HG02759 (cell line): ENCODE results near the gene KIR2DL3.
"Not testable (repeated sequence)": the region's sequence is repeated elsewhere in the genome, so short reads cannot be mapped to it uniquely, and the experiment has no call there.

Experiments used
- ATAC-seq: cut with Tn5 transposase; IDR thresholded peaks from one replicate; pipeline ENCODE4 v1.9.1; 2021; ENCODE audit warnings: mild to moderate bottlenecking, moderate library complexity; ENCODE audit not compliant: unreplicated experiment

The KIR2DL3 gene

DNA sequence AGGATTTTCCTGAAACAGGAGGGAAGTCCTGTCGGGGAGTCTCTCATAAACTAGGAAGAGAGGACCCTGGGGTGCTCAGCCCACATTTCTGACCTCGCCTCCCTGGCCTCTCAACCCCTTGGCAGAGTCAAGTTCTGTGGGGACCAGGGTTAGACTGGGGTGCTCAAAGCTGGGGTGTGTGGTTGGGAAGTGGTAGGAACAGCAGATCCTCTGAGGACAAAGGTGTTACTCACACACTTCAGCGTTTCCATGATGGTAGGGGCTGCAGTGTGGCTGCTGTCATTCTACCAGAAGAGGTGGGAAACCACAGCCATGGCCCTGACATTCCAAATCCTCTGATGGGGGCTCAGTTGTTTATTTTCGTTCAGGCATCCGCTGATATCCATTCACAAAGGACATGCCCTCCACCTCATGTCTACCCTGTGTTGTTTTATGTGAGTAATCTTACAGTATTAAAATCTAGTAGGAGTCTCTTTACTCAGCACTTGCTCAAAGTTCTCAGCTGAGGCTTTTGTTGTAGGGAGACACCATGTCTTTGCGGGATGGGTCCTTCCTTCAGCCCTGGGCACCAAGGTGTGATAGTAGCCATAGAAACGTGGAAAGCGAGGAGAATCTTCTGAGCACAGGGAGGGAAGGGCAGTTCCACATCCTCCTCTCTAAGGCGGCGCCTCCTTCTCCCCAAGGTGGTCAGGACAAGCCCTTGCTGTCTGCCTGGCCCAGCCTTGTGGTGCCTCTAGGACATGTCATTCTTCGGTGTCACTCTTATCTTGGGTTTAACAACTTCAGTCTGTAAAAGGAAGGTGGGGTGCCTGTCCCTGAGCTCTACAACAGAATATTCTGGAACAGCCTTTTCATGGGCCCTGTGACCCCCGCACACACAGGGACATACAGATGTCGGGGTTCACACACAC, 1.5 kb downstream of the KIR2DL3 start:
- no peak for ATAC-seq

DNA sequence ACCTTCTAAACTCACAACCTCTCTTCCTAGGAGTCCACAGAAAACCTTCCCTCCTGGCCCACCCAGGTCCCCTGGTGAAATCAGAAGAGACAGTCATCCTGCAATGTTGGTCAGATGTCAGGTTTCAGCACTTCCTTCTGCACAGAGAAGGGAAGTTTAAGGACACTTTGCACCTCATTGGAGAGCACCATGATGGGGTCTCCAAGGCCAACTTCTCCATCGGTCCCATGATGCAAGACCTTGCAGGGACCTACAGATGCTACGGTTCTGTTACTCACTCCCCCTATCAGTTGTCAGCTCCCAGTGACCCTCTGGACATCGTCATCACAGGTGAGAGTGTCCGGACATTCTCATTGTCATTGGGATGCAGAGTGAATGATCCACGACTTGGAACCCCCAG, 3.6 kb downstream of the KIR2DL3 start:
- not testable (repeated sequence) for ATAC-seq

DNA sequence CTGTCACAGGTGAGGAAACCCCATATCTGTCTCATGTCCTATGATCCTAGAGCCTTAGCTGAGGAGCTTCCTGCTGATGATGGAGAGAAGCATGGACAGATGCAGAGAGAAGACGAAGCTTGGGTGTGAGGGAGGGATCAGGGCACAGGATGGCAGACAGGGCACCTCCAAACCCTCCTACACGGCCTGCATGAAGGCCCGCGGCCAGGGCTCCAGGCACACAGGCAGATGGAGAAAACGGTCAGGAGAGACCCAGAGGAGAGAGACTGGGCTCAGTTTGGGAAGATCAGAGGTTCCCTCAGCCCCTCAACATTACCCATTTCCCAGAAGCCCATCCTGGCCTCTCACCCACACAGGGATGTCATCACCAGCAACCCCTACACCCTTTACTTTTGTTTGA, 5.8 kb downstream of the KIR2DL3 start:
- not testable (repeated sequence) for ATAC-seq

DNA sequence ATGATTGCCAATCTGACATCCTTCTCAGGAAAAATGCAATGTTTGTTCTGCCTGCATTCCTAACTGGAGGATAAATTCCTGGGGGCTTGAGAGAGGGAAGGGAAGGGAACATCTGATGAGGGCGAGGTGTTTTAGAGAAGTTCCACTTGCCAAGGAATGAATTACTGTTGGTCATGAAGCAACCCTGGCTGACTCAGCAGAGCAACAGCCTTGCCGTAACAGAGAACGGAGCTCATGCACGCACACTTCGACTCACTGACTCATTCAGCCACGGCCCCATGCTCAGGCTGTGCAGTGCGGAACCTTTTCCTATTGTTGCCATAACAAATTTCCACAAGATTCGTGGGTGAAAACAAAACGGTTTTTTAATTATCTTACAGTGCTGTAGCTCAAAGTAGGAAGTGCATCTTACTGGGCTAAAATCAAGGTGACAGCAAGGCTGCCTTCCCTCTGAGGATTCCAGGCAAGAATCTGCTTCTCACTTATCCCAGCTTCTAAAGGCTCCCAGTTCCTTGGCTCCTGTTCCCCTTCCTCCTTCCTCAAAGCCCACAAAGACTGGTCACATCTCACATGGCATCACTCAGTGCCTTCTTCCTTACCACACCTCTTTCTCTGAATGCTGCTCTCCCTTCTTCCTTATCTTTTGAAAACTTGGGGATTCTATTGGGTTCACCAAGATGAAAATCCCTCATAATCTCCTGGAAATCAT, 9.5 kb downstream of the KIR2DL3 start:
- ATAC-seq, result not testable (repeated sequence)

DNA sequence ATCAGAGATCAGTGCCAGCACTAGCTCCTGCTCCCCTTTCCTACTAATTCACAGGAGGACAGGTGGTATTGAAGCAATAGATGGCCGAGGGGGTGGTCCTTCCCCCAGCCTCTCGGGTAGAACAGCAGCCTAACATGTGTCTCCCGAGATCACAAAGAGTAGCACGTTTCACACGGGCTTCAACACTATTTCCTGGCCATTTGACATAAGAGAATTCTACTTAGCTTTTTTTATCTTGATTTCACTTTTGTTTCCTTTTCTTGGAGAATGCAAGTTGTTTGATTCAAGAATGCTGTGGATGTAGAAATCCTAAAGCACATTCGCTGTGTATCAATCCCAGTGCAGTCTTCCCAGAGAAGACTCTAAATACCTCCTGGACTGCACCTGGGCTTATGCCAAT, 12.0 kb downstream of the KIR2DL3 start:
- ATAC-seq, result not testable (repeated sequence)

DNA sequence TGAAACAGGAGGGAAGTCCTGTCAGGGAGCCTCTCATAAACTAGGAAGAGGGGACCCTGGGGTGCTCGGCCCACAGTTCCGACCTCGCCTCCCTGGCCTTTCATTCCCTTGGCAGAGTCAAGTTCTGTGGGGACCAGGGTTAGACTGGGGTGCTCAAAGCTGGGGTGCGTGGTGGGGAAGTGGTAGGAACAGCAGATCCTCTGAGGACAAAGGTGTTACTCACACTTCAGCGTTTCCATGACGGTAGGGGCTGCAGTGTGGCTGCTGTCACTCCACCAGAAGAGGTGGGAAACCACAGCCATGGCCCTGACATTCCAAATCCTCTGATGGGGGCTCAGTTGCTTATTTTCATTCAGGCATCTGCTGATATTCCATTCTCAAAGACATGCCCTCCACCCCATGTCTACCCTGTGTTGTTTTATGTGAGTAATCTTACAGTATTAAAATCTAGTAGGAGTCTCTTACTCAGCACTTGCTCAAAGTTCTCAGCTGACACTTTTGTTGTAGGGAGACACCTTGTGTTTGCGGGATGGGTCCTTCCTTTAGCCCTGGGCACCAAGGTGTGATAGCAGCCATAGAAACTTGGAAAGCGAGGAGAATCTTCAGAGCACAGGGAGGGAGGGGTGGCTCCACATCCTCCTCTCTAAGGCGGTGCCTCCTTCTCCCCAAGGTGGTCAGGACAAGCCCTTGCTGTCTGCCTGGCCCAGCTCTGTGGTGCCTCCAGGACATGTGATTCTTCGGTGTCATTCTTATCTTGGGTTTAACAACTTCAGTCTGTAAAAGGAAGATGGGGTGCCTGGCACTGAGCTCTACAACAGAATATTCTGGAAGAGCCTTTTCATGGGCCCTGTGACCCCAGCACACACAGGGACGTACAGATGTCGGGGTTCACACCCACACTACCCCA, 18.1 kb downstream of the KIR2DL3 start:
- not testable (repeated sequence) for ATAC-seq

DNA sequence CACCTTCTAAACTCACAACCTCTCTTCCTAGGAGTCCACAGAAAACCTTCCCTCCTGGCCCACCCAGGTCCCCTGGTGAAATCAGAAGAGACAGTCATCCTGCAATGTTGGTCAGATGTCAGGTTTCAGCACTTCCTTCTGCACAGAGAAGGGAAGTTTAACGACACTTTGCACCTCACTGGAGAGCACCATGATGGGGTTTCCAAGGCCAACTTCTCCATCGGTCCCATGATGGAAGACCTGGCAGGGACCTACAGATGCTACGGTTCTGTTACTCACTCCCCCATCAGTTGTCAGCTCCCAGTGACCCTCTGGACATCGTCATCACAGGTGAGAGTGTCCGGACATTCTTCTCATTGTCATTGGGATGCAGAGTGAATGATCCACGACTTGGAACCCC, 20.3 kb downstream of the KIR2DL3 start:
- not testable (repeated sequence) for ATAC-seq

DNA sequence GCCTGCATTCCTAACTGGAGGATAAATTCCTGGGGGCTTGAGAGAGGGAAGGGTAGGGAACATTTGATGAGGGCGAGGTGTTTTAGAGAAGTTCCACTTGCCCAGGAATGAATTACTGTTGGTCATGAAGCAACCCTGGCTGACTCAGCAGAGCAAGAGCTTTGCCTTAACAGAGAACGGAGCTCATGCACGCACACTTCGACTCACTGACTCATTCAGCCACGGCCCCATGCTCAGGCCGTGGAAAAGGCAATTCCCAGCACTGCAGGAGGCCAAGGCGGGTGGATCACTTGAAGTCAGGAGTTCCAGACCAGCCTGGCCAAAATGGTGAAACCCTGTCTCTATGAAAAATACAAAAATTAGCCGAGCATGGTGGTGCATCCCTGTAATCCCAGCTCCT, 25.9 kb downstream of the KIR2DL3 start:
- ATAC-seq, result not testable (repeated sequence)

DNA sequence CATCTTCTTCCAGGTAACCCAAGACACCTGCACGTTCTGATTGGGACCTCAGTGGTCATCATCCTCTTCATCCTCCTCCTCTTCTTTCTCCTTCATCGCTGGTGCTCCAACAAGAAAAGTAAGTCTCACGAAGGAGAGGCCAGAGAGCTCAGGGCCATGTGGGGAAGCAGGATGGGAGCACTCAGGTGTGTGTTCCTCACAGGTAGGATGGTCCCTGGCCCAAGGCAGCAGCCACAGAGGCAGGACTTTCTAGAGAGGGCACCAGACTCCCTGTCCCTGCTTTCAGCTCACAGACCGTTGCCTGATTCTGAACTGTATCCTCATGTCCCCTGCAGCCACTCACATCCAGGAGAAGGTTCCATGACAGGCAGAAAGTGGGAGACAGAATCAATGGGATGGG, 28.2 kb downstream of the KIR2DL3 start:
- ATAC-seq, result not testable (repeated sequence)

DNA sequence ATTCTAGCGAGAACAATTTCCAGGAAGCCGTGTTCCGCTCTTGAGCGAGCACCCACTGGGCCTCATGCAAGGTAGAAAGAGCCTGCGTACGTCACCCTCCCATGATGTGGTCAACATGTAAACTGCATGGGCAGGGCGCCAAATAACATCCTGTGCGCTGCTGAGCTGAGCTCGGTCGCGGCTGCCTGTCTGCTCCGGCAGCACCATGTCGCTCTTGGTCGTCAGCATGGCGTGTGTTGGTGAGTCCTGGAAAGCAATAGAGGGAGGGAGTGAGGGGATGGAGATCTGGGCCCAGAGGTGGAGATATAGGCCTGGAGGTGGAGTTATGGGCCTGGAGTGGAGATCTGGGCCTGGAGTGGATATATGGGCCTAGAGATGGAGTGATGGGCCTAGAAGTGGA, 31.3 kb downstream of the KIR2DL3 start, which contains the start of gene KIR2DL1:
Gene KIR2DL1 (plus strand): TSS at position 148 of the 400 bp plus-strand sequence. CDS start 58 bp downstream, at position 206.
- not testable (repeated sequence) for ATAC-seq

DNA sequence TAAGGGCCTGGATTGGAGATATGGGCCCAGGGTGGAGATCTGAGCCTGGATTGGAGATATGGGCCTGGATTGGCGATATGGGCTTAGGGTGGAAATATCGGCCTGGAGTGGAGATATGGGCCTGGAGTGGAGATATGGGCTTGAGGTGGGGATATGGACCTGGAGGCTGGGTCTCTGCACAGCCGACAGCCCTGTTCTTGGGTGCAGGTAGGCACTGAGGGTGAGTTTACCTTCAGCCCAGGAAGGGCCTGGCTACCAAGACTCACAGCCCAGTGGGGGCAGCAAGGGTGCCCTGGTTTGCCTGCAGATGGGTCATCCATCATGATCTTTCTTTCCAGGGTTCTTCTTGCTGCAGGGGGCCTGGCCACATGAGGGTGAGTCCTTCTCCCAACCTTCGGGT, 32.2 kb downstream of the KIR2DL3 start:
- not testable (repeated sequence) for ATAC-seq

DNA sequence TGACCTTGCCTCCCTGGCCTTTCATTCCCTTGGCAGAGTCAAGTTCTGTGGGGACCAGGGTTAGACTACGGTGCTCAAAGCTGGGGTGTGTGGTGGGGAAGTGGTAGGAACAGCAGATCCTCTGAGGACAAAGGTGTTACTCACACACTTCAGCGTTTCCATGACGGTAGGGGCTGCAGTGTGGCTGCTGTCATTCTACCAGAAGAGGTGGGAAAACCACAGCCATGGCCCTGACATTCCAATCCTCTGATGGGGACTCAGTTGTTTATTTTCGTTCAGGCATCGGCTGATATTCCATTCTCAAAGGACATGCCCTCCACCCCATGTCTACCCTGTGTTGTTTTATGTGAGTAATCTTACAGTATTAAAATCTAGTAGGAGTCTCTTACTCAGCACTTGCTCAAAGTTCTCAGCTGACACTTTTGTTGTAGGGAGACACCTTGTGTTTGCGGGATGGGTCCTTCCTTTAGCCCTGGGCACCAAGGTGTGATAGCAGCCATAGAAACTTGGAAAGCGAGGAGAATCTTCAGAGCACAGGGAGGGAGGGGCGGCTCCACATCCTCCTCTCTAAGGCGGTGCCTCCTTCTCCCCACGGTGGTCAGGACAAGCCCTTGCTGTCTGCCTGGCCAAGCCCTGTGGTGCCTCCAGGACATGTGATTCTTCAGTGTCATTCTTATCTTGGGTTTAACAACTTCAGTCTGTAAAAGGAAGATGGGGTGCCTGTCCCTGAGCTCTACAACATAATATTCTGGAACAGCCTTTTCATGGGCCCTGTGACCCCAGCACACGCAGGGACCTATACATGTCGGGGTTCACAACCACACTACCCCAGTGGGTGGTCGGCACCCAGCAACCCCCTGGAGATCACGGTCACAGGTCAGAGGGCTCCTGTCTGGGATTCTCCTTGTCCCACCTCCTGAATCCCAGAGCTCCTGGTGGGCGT, 33.0 kb downstream of the KIR2DL3 start:
- ATAC-seq, result not testable (repeated sequence)

DNA sequence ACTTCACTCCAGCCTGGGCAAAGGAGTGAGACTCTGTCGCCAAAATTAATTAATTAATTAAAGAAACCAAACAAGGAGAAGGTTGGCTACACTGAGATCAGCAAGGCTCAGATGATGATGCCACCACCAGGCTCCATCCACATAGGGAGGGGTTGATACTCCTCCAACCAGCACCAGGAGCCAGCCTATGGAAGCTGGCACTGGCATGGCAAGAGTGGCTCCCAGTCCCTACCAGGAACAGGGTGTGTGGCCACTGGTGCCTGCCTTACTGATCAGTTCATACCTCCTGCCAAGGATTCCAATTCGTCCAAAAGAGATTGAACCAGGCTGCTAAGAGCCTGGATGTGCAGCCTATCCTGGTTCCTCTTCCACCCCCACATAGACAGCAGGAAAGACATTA, 34.4 kb downstream of the KIR2DL3 start:
- not testable (repeated sequence) for ATAC-seq

DNA sequence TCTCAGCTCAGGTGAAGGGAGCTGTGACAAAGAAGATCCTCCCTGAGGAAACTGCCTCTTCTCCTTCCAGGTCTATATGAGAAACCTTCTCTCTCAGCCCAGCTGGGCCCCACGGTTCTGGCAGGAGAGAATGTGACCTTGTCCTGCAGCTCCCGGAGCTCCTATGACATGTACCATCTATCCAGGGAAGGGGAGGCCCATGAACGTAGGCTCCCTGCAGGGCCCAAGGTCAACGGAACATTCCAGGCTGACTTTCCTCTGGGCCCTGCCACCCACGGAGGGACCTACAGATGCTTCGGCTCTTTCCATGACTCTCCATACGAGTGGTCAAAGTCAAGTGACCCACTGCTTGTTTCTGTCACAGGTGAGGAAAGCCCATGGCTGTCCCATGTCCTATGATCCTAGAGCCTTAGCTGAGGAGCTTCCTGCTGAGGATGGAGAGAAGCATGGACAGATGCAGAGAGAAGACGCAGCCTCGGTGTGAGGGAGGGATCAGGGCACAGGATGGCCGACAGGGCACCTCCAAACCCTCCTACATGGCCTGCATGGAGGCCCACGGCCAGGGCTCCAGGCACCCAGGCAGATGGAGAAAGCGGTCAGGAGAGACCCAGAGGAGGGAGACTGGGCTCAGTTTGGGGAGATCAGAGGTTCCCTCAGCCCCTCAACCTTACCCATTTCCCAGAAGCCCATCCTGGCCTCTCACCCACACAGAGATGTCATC, 36.9 kb downstream of the KIR2DL3 start:
- not testable (repeated sequence) for ATAC-seq

DNA sequence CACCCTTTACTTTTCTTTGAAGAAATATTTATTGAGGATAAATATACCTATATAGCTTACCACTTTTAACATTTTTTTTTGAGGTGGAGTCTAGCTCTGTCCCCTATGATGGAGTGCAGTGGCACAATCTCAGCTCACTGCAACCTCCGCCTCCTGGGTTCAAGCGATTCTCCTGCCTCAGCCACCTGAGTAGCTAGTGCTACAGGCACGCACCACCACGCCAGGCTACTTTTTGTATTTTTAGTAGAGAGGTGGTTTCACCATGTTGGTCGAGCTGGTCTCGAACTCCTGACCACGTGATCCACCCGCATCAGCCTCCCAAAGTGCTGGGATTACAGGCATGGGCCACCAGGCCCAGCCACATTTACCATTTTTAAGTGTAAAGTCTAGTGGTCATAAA, 37.5 kb downstream of the KIR2DL3 start:
- not testable (repeated sequence) for ATAC-seq

DNA sequence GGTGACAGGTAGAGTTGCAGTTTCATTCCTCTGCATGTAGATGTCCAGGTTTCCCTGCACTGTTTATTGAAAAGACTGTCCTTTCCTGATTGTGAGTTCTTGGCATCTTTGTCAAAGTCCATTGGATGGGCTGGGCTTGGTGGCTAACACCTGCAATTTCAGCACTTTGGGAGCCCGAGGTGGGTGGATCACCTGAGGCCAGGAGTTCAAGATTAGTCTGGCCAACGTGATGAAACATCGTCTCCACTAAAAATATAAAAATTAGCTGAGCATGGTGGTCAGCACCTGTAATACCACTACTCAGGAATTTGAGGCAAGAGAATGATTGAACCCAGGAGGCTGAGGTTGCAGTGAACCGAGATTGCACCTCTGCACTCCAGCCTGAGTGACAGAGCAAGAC, 39.5 kb downstream of the KIR2DL3 start:
- ATAC-seq, result not testable (repeated sequence)

DNA sequence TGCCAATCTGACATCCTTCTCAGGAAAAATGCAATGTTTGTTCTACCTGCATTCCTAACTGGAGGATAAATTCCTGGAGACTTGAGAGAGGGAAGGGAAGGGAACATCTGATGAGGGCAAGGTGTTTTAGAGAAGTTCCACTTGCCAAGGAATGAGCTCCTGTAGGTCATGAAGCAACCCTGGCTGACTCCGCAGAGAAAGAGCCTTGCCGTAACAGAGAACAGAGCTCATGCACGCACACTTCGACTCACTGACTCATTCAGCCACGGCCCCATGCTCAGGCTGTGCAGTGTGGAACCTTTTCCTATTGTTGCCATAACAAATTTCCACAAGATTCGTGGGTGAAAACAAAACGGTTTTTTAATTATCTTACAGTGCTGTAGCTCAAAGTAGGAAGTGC, 40.6 kb downstream of the KIR2DL3 start:
- not testable (repeated sequence) for ATAC-seq

DNA sequence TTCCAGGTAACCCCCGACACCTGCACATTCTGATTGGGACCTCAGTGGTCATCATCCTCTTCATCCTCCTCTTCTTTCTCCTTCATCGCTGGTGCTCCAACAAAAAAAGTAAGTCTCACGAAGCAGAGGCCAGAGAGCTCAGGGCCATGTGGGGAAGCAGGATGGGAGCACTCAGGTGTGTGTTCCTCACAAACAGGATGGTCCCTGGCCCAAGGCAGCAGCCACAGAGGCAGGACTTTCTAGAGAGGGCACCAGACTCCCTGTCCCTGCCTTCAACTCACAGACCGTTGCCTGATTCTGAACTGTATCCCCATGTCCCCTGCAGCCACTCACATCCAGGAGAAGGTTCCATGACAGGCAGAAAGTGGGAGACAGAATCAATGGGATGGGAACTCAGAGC, 44.6 kb downstream of the KIR2DL3 start:
- not testable (repeated sequence) for ATAC-seq
